Tibial nerve (tissue), 4 donors: ENCODE measurements around the gene PCED1A. TPM values are rescaled to one million over a fixed set of nuclear protein-coding genes. Genes with fewer than 3 reads are reported as not detected.

Experiments
- DNase-seq, 2 donors: peaks; one replicate each; pipeline ENCODE4 v3.0.0-alpha.2; 2019; ENCODE audit warnings: low spot score in 2 of 2
- H3K27ac ChIP-seq, 4 donors: fragments of 200-600 bp; sonication (generic) in 3 of 4; one replicate each; pipeline ENCODE4 v1.5.1; 2017 to 2019; ENCODE audit warnings: mild to moderate bottlenecking in 1 of 4
- H3K27me3 ChIP-seq, 2 donors: fragments of 200-600 bp; sonication (generic) in 1 of 2; one replicate each; pipeline versions ENCODE4 v1.5.1 to v1.6.0; 2017 to 2019
- H3K36me3 ChIP-seq, 3 donors: fragments of 200-600 bp; sonication (generic); one replicate each; pipeline ENCODE4 v1.5.1; 2018 to 2019
- H3K4me1 ChIP-seq, 4 donors: fragments of 200-600 bp; sonication (generic) in 3 of 4; one replicate each; pipeline ENCODE4 v1.5.1; 2017 to 2019
- H3K4me3 ChIP-seq, 4 donors: fragments of 200-600 bp; sonication (generic) in 3 of 4; one replicate each; pipeline ENCODE4 v1.5.1; 2017 to 2019; ENCODE audit warnings: mild to moderate bottlenecking in 1 of 4, moderate library complexity in 1 of 4
- H3K9me3 ChIP-seq, 4 donors: fragments of 200-600 bp; sonication (generic) in 3 of 4; one replicate each; pipeline ENCODE4 v1.5.1; 2017 to 2019
- CTCF ChIP-seq, 5 experiments: fragments of 200-600 bp in 3 of 5; fragments of 450-650 bp in 2 of 5; sonication (generic) in 3 of 5; IDR thresholded peaks; one replicate each; pipeline ENCODE4 v1.5.1; 2016 to 2019; ENCODE audit warnings: antibody characterized with exemption in 5 of 5, mild to moderate bottlenecking in 3 of 5, moderate library complexity in 2 of 5
- EP300 ChIP-seq, 2 donors: sonication (generic); formaldehyde crosslinking; IDR thresholded peaks; one replicate each; pipeline ENCODE4 v1.6.1; 2017; ENCODE audit warnings: antibody characterized with exemption in 2 of 2, mild to moderate bottlenecking in 1 of 2
- POLR2A ChIP-seq, 2 donors: fragments of 450-650 bp; IDR thresholded peaks; one replicate each; pipeline ENCODE4 v1.6.1; 2017; ENCODE audit warnings: antibody characterized with exemption in 2 of 2, mild to moderate bottlenecking in 2 of 2, moderate library complexity in 2 of 2
- WGBS, 2 donors: methylation state at CpG; one replicate each; pipeline ENCODE4 v1.1.5; 2018; 5-methylcytosine and 5-hydroxymethylcytosine counted together
- total RNA-seq, 4 donors: library from RNA; depleted of rRNA; stranded (reverse); fragments of >200 nt; gene quantifications; one replicate each; pipeline ENCODE4 v1.1.0, GENCODE V29; 2016

Gene PCED1A
- total RNA-seq, 4 donors from 2014 or later = 36.8 to 84.6 (median 62.3) TPM

- Histone ChIP-seq H3K4me3 (no peak overlapping the region), H3K27me3 (peaks cover 0 to 36% of the 10 kb centered on the region in 2 donors), H3K9me3 (peaks cover 0 to 6% (median 0%) of the 10 kb centered on the region in 4 donors), H3K4me1 (peaks cover 0 to 38% (median 6%) of the 10 kb centered on the region in 4 donors), H3K27ac (no peak overlapping the region), H3K36me3 (no peaks in the 10 kb centered on the region)
- 78 to 80% methylated on average over 7 of the region's 7 CpGs for WGBS, 2 donors
- TF ChIP-seq EP300 (IDR thresholded peaks at IDR 0.05) (peak in 1 of 2 donors; percentile 37), POLR2A (IDR thresholded peaks at IDR 0.05) (no peak)
- DNase-seq = peak; percentile 45 to 53
Measured at GRCh38 chr20:2817891-2818595, 22.4 kb downstream of the PCED1A start.

GRCh38 chr20:2817341-2817726 lies 23.1 kb downstream of the PCED1A start:
- WGBS, 2 donors = 89 to 90% methylated on average over 2 of the region's 2 CpGs

GRCh38 chr20:2816583-2817340 lies 23.7 kb downstream of the PCED1A start:
- WGBS, 2 donors = 77 to 83% methylated on average over 11 to 20 of the region's 20 CpGs
- Histone ChIP-seq H3K27me3 (peaks cover 0 to 31% of the 10 kb centered on the region in 2 donors), H3K9me3 (peaks cover 0 to 18% (median 3%) of the 10 kb centered on the region in 4 donors), H3K4me1 (peaks cover 0 to 32% (median 6%) of the 10 kb centered on the region in 4 donors), H3K36me3 (no peaks in the 10 kb centered on the region), H3K27ac (no peak overlapping the region), H3K4me3 (no peak overlapping the region)
- no peak for TF ChIP-seq POLR2A (IDR thresholded peaks at IDR 0.05)
- no peak for TF ChIP-seq CTCF (IDR thresholded peaks at IDR 0.05)
- TF ChIP-seq EP300 (IDR thresholded peaks at IDR 0.05) = no peak
- DNase-seq = no peak

More at GRCh38 chr20:2817341-2817726, 23.1 kb downstream of the PCED1A start:
- TF ChIP-seq CTCF (IDR thresholded peaks at IDR 0.05) (no peak), POLR2A (IDR thresholded peaks at IDR 0.05) (no peak), EP300 (IDR thresholded peaks at IDR 0.05) (no peak)
- Histone ChIP-seq H3K27ac (no peak overlapping the region), H3K4me3 (no peak overlapping the region), H3K9me3 (peaks cover 0 to 12% (median under 1%) of the 10 kb centered on the region in 4 donors), H3K36me3 (no peaks in the 10 kb centered on the region), H3K27me3 (peaks cover 0 to 36% of the 10 kb centered on the region in 2 donors), H3K4me1 (peaks cover 0 to 38% (median 6%) of the 10 kb centered on the region in 4 donors)
- no peak for DNase-seq

GRCh38 chr20:2816030-2816582 lies 24.3 kb downstream of the PCED1A start, which contains the start of gene TMEM239:
TSS of gene TMEM239 (plus strand) at chr20:2816364. CDS start at chr20:2816555, 191 bp downstream.
- Histone ChIP-seq H3K27me3 (peaks cover 0 to 24% of the 10 kb centered on the region in 2 donors), H3K36me3 (no peaks in the 10 kb centered on the region), H3K4me3 (no peak within 1 kb of the TSS), H3K4me1 (peaks cover 0 to 26% (median 4%) of the 10 kb centered on the region in 4 donors), H3K27ac (no peak within 1 kb of the TSS), H3K9me3 (peaks cover 0 to 24% (median 4%) of the 10 kb centered on the region in 4 donors)
- WGBS, 2 donors = 65 to 71% methylated on average over 8 to 9 of the region's 10 CpGs
- TF ChIP-seq CTCF (IDR thresholded peaks at IDR 0.05) (no peak), POLR2A (IDR thresholded peaks at IDR 0.05) (no peak), EP300 (IDR thresholded peaks at IDR 0.05) (no peak)
- DNase-seq = no peak

- 89 to 91% methylated on average over 8 of the region's 8 CpGs for WGBS, 2 donors
- TF ChIP-seq CTCF (IDR thresholded peaks at IDR 0.05) (no peak), POLR2A (IDR thresholded peaks at IDR 0.05) (no peak), EP300 (IDR thresholded peaks at IDR 0.05) (no peak)
- Histone ChIP-seq H3K27ac (no peak overlapping the region), H3K4me1 (peaks cover 0 to 18% (median 2%) of the 10 kb centered on the region in 4 donors), H3K36me3 (no peaks in the 10 kb centered on the region), H3K27me3 (peaks cover 0 to 17% of the 10 kb centered on the region in 2 donors), H3K4me3 (no peak overlapping the region), H3K9me3 (peaks cover 0 to 32% (median 4%) of the 10 kb centered on the region in 4 donors)
- no peak for DNase-seq
Measured at GRCh38 chr20:2815242-2815900, 25.1 kb downstream of the PCED1A start.
